ENCODE results near the gene LMX1B. TPM values are rescaled to one million over a fixed set of nuclear protein-coding genes. Genes with fewer than 3 reads are reported as not detected.

Gene LMX1B
- total and polyA plus RNA-seq, 2 donors (not counting 3 experiments of a cell fraction or from before 2014, with no cell fraction given): not detected

DNA sequence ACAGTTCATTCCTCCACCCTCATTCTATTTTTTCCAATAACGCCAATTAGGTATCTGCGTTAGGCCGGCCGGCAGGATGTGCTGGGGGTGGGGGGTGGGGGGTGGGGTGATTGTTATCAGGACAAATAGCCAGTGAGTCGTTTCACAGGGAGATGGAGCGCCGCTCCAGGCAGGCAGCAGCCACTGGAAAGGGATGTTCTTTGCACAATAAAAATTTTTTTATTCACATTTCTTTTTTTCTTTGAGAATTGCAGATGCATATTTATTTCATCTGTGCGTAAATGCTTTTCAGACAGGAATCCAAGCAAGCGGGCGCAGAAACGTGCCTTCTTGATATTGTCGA, 4.1 kb downstream of the LMX1B start:
- Histone ChIP-seq H2AFZ (ENCODE audit: low read depth, low read length) (no peak overlapping the region), H3K79me2 (ENCODE audit: control insufficient read depth, insufficient read depth, low read length) (no peaks in the 10 kb centered on the region)

DNA sequence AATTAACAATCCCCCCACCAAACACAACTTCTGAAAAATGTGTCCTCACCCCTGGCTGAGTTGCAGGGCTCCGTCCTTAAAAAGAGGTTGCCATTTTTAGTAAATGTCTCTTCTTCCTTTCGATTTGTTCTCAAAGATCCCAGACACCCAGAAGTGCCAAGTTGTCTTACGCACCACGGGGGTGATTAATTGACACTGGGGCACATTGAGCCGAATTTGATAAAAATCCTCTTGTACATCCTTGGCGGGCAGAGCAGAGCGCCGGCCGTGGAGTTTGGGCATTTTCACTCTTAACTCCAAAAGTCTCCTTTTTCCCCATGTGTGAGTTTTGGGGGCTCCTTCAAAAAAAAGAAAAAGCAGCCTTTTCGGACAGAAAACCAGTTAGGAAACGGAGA, 4.5 kb downstream of the LMX1B start:
- H3K27me3 ChIP-seq (ENCODE audit: control insufficient read depth in 2 of 2, insufficient read depth in 2 of 2, low read length in 2 of 2): peaks cover 83 to 88% of the 10 kb centered on the region in 2 experiments
- no peaks in the 10 kb centered on the region for H3K36me3 ChIP-seq (ENCODE audit: control insufficient read depth in 2 of 2, extremely low read depth in 1 of 2, insufficient read depth in 2 of 2, low read length in 2 of 2)
- BruUV-seq (replicated peaks): no TSS peak
- H4K20me1 ChIP-seq (replicated peaks; ENCODE audit: control insufficient read depth, extremely low read depth, insufficient read depth, low read length): no peaks in the 10 kb centered on the region
- TF ChIP-seq MYC (IDR thresholded peaks at IDR 0.05; ENCODE audit: low read depth, low read length) (no peak), EZH2 (IDR thresholded peaks at IDR 0.05; ENCODE audit: borderline replicate concordance, low read depth, low read length, severe bottlenecking) (peak; percentile 68), JUN (IDR thresholded peaks at IDR 0.05; ENCODE audit: borderline replicate concordance, insufficient read depth, insufficient read length, low read depth) (no peak)
- TF ChIP-seq, protein P1, sequence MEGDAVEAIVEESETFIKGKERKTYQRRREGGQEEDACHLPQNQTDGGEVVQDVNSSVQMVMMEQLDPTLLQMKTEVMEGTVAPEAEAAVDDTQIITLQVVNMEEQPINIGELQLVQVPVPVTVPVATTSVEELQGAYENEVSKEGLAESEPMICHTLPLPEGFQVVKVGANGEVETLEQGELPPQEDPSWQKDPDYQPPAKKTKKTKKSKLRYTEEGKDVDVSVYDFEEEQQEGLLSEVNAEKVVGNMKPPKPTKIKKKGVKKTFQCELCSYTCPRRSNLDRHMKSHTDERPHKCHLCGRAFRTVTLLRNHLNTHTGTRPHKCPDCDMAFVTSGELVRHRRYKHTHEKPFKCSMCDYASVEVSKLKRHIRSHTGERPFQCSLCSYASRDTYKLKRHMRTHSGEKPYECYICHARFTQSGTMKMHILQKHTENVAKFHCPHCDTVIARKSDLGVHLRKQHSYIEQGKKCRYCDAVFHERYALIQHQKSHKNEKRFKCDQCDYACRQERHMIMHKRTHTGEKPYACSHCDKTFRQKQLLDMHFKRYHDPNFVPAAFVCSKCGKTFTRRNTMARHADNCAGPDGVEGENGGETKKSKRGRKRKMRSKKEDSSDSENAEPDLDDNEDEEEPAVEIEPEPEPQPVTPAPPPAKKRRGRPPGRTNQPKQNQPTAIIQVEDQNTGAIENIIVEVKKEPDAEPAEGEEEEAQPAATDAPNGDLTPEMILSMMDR (IDR thresholded peaks at IDR 0.05; ENCODE audit: extremely low read depth in 1 of 2, insufficient read depth in 1 of 2, low read depth in 1 of 2, low read length in 2 of 2): no peak
- no peaks in the 10 kb centered on the region for H3K79me2 ChIP-seq (ENCODE audit: control insufficient read depth, insufficient read depth, low read length)
- H3K9me3 ChIP-seq (replicated peaks; ENCODE audit: control insufficient read depth, insufficient read depth, low read length): no peaks in the 10 kb centered on the region
- no peak overlapping the region for H2AFZ ChIP-seq (ENCODE audit: low read depth, low read length)
- intact Hi-C loops (cut with micrococcal nuclease) (loop anchor here (10.0 kb wide), 1 partner anchor 47 kb away; no protein-coding TSS in a partner anchor), dilution Hi-C loops (cut with MboI; ENCODE audit: extremely low pct_ligation_motif_present, low sequenced_read_pairs) (no loop called here)
- no peak overlapping the region for H3K4me3 ChIP-seq (replicated peaks in 1 of 3; ENCODE audit: insufficient read depth in 1 of 3, low read depth in 1 of 3, low read length in 3 of 3)
- no peak overlapping the region for H3K27ac ChIP-seq (ENCODE audit: insufficient read depth, low read depth, low read length)
- H3K4me2 ChIP-seq (ENCODE audit: insufficient read depth, low read length): no peak overlapping the region
- no peak for FAIRE-seq
- no peaks in the 10 kb centered on the region for H3K9me1 ChIP-seq (replicated peaks; ENCODE audit: control insufficient read depth, extremely low read depth, insufficient read depth, low read length)
- POLR2A ChIA-PET: no interaction called here
- no peak overlapping the region for H3K9ac ChIP-seq (replicated peaks; ENCODE audit: extremely low read depth, insufficient read depth, low read length)
- CTCF ChIA-PET: interaction anchor here (2.1 kb wide), 1 partner anchor 72 kb away, joined by 10 read pairs; no protein-coding TSS in a partner anchor
- no peak for DNase-seq (ENCODE audit: low read depth, low spot score)
- no peaks in the 10 kb centered on the region for H3K4me1 ChIP-seq (ENCODE audit: control insufficient read depth, extremely low read depth, insufficient read depth, low read length)

More for the DNA sequence above, 4.1 kb downstream of the LMX1B start:
- Histone ChIP-seq H3K27ac (ENCODE audit: insufficient read depth, low read depth, low read length) (no peak overlapping the region), H3K9ac (replicated peaks; ENCODE audit: extremely low read depth, insufficient read depth, low read length) (no peak overlapping the region), H3K27me3 (ENCODE audit: control insufficient read depth in 2 of 2, insufficient read depth in 2 of 2, low read length in 2 of 2) (peaks cover 83 to 88% of the 10 kb centered on the region in 2 experiments), H3K4me1 (ENCODE audit: control insufficient read depth, extremely low read depth, insufficient read depth, low read length) (no peaks in the 10 kb centered on the region), H4K20me1 (replicated peaks; ENCODE audit: control insufficient read depth, extremely low read depth, insufficient read depth, low read length) (no peaks in the 10 kb centered on the region), H3K4me2 (ENCODE audit: insufficient read depth, low read length) (no peak overlapping the region), H3K4me3 (replicated peaks in 1 of 3; ENCODE audit: insufficient read depth in 1 of 3, low read depth in 1 of 3, low read length in 3 of 3) (no peak overlapping the region), H3K9me1 (replicated peaks; ENCODE audit: control insufficient read depth, extremely low read depth, insufficient read depth, low read length) (no peaks in the 10 kb centered on the region), H3K9me3 (replicated peaks; ENCODE audit: control insufficient read depth, insufficient read depth, low read length) (no peaks in the 10 kb centered on the region), H3K36me3 (ENCODE audit: control insufficient read depth in 2 of 2, extremely low read depth in 1 of 2, insufficient read depth in 2 of 2, low read length in 2 of 2) (no peaks in the 10 kb centered on the region)
- DNase-seq (ENCODE audit: low read depth, low spot score) (no peak), FAIRE-seq (no peak)
- POLR2A ChIA-PET: no interaction called here
- no TSS peak for BruUV-seq (replicated peaks)
- TF ChIP-seq GATA2 (IDR thresholded peaks at IDR 0.05; ENCODE audit: insufficient read depth, insufficient read length, low read depth, low read length) (no peak), POLR2A (IDR thresholded peaks at IDR 0.05; ENCODE audit: low read depth, low read length) (no peak), POLR2AphosphoS5 (IDR thresholded peaks at IDR 0.05; ENCODE audit: insufficient read depth, low read depth, low read length) (no peak), EZH2 (IDR thresholded peaks at IDR 0.05; ENCODE audit: borderline replicate concordance, low read depth, low read length, severe bottlenecking) (no peak), MYC (IDR thresholded peaks at IDR 0.05; ENCODE audit: low read depth, low read length) (no peak)
- TF ChIP-seq, protein P1 (IDR thresholded peaks at IDR 0.05; ENCODE audit: extremely low read depth in 1 of 2, insufficient read depth in 1 of 2, low read depth in 1 of 2, low read length in 2 of 2): no peak
- CTCF ChIA-PET: interaction anchor here (2.1 kb wide), 1 partner anchor 72 kb away, joined by 10 read pairs; no protein-coding TSS in a partner anchor
- intact Hi-C loops (cut with micrococcal nuclease) (loop anchor here (10.0 kb wide), 1 partner anchor 47 kb away; no protein-coding TSS in a partner anchor), dilution Hi-C loops (cut with MboI; ENCODE audit: extremely low pct_ligation_motif_present, low sequenced_read_pairs) (no loop called here)

All from endothelial cell of umbilical vein (primary cell).